Stimulated activated memory B cell treated with anti-CD40 and anti-IgM and Interleukin-4, amounts not matched to agents 10 μg/mL and 1 μg/mL and 100 μg/mL, for 72 hours (primary cell): ENCODE measurements around the gene FGF7.
"Not testable (repeated sequence)": the region's sequence is repeated elsewhere in the genome, so short reads cannot be mapped to it uniquely, and the experiment has no call there.

ENCODE experiments used
- ATAC-seq: fragments of 150-1000 bp; cut with Tn5 transposase; 2 replicates; pipeline ENCODE4 v1.10.0; 2021
- H3K27ac Mint-ChIP-seq: one replicate; pipeline ENCODE4 v1.8.0; 2022; ENCODE audit warnings: mild to moderate bottlenecking, mixed read lengths
- H3K27me3 Mint-ChIP-seq: one replicate; pipeline ENCODE4 v1.8.0; 2022; ENCODE audit warnings: mixed read lengths
- H3K36me3 Mint-ChIP-seq: one replicate; pipeline ENCODE4 v1.8.0; 2022; ENCODE audit warnings: mixed read lengths
- H3K4me1 Mint-ChIP-seq: one replicate; pipeline ENCODE4 v1.8.0; 2022; ENCODE audit warnings: mixed read lengths
- H3K4me3 Mint-ChIP-seq: one replicate; pipeline ENCODE4 v1.8.0; 2022; ENCODE audit warnings: mild to moderate bottlenecking, moderate library complexity, mixed read lengths
- H3K9me3 Mint-ChIP-seq: one replicate; pipeline ENCODE4 v1.8.0; 2022; ENCODE audit warnings: mixed read lengths

FGF7 gene

GRCh38 chr15:49464522-49464921, 41.5 kb downstream of the FGF7 start:
- no peak for ATAC-seq
- no peak overlapping the region for H3K4me3 Mint-ChIP-seq
- H3K4me1 Mint-ChIP-seq: no peaks in the 10 kb centered on the region
- no peak overlapping the region for H3K27ac Mint-ChIP-seq
- no peaks in the 10 kb centered on the region for H3K27me3 Mint-ChIP-seq
- H3K9me3 Mint-ChIP-seq: no peaks in the 10 kb centered on the region
- no peaks in the 10 kb centered on the region for H3K36me3 Mint-ChIP-seq

GRCh38 chr15:49466119-49466518, 43.1 kb downstream of the FGF7 start:
- H3K9me3 Mint-ChIP-seq: no peaks in the 10 kb centered on the region
- no peak for ATAC-seq
- no peaks in the 10 kb centered on the region for H3K27me3 Mint-ChIP-seq
- H3K36me3 Mint-ChIP-seq: no peaks in the 10 kb centered on the region
- no peak overlapping the region for H3K27ac Mint-ChIP-seq
- H3K4me1 Mint-ChIP-seq: no peaks in the 10 kb centered on the region
- no peak overlapping the region for H3K4me3 Mint-ChIP-seq

DNA sequence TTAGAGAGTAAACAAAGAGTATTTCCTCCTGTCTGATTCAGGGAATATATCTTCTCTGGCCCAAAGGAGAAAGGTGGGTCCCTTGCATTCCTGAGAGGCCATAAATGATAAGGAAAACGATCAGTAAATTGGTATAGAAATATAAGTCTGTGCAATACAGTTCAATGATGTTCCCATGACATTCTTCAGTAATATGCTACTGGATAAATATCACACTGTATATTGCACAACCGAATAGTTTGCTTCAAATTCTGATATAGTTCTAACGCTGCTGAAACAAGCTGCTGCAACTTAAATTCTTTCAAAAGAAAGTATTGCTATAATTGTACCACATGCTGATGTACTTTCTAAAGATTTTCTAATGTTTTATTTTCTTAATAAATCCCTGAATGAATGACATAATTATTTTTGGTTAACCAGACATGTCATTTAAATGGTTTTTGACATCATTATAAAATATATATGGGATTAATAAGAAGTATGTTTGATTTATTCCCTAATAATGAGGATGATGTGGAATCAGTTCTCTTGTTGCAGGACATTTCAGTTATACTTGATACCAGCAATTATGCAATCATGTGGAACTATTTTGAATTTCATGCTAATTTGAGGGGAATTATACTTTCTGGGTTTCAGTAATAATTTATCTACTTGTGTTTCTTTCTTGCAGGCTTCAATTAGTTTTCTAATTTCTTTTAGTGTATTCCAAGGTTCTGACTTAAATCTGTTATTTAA, 44.9 kb downstream of the FGF7 start:
- no peaks in the 10 kb centered on the region for H3K9me3 Mint-ChIP-seq
- no peak overlapping the region for H3K27ac Mint-ChIP-seq
- H3K4me3 Mint-ChIP-seq: no peak overlapping the region
- no peaks in the 10 kb centered on the region for H3K4me1 Mint-ChIP-seq
- no peaks in the 10 kb centered on the region for H3K36me3 Mint-ChIP-seq
- no peak for ATAC-seq
- no peaks in the 10 kb centered on the region for H3K27me3 Mint-ChIP-seq

DNA sequence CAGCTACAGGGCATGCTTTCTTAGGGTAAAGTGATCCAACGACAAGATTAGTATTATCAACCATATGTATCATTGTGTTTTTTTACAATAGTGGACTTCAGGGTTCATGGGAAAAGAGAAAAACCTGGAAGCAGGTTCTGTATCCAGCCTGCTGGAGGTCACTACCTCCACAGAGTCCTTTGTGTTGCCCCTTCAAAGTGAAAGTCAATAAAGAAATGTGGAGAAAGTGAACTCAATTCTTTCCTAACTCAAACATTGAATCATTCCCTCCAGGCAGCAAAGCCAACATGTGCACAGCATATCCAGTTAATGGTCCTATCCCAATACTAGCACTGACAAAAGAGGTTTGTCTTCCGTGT, 45.4 kb downstream of the FGF7 start:
- no peaks in the 10 kb centered on the region for H3K27me3 Mint-ChIP-seq
- no peak for ATAC-seq
- H3K4me3 Mint-ChIP-seq: no peak overlapping the region
- no peaks in the 10 kb centered on the region for H3K36me3 Mint-ChIP-seq
- H3K9me3 Mint-ChIP-seq: no peaks in the 10 kb centered on the region
- H3K4me1 Mint-ChIP-seq: no peaks in the 10 kb centered on the region
- H3K27ac Mint-ChIP-seq: no peak overlapping the region

DNA sequence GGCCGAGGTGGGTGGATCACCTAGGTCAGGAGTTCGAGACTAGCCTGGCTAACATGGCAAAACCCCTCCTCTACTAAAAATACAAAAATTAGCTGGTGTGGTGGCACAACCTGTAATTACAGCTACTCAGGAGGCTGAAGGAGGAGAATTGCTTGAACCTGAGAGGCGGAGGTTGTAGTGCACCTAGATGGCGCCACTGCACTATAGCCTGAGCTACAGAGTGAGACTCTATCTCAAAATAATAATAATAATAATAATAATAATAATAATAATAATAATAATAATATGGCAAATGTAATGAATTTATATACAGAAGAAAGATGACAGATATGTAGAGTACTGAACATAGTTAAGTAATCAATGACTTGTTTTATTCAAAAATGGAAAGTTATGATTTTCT, 48.2 kb downstream of the FGF7 start:
- not testable (repeated sequence) for H3K4me1 Mint-ChIP-seq, H3K4me3 Mint-ChIP-seq, H3K36me3 Mint-ChIP-seq, H3K27ac Mint-ChIP-seq, ATAC-seq, H3K27me3 Mint-ChIP-seq, H3K9me3 Mint-ChIP-seq

GRCh38 chr15:49471733-49472132, 48.7 kb downstream of the FGF7 start:
- Mint-ChIP-seq H3K4me1 (no peaks in the 10 kb centered on the region), H3K27ac (no peak overlapping the region), H3K36me3 (no peaks in the 10 kb centered on the region), H3K9me3 (no peaks in the 10 kb centered on the region), H3K4me3 (no peak overlapping the region), H3K27me3 (no peaks in the 10 kb centered on the region)
- ATAC-seq: no peak

DNA sequence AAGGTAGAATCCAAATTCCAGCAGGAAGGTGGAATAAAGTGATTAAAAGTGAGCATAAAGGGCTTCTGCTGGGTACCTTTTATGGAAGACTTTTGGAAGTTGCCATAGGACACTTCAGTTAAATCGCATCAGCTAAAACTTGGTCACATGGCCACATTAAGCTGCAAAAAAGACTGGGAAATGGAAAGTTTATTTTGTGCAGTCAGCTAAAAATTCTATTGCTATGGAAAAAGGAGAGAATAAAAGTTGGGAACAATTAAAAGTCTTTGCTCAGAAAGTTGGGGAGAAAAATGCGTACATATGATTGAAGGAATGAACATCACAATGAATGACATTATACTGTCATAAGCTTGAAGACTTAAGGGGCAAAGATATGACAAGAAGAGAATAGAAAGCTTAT, 49.3 kb downstream of the FGF7 start:
- Mint-ChIP-seq H3K27ac (no peak overlapping the region), H3K27me3 (no peaks in the 10 kb centered on the region), H3K36me3 (no peaks in the 10 kb centered on the region), H3K4me1 (no peaks in the 10 kb centered on the region), H3K4me3 (no peak overlapping the region), H3K9me3 (no peaks in the 10 kb centered on the region)
- no peak for ATAC-seq

- no peak overlapping the region for H3K27ac Mint-ChIP-seq
- no peak overlapping the region for H3K4me3 Mint-ChIP-seq
- ATAC-seq: no peak
- no peaks in the 10 kb centered on the region for H3K9me3 Mint-ChIP-seq
- H3K27me3 Mint-ChIP-seq: no peaks in the 10 kb centered on the region
- no peaks in the 10 kb centered on the region for H3K4me1 Mint-ChIP-seq
- H3K36me3 Mint-ChIP-seq: no peaks in the 10 kb centered on the region
Observed at GRCh38 chr15:49473031-49473430, 50.0 kb downstream of the FGF7 start.

DNA sequence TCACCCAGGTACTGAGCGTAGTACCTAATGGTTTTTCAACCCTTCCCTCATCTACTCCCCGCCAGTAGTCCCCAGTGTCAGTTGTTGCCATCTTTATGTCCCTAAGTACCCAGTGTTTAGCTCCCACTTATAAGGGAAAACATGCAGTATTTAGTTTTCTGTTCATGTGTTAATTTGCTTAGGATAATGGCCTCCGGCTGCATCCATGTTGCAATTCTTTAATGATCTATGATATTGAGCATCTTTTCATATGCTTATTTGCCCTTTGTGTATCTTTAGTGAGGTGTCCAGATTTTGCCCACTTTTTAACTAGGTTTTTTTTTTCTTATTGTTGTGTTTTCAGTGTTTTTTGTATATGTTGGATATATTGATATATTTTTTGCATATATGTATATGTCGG, 55.0 kb downstream of the FGF7 start:
- H3K36me3 Mint-ChIP-seq, H3K4me1 Mint-ChIP-seq, H3K4me3 Mint-ChIP-seq, ATAC-seq, H3K27me3 Mint-ChIP-seq, H3K9me3 Mint-ChIP-seq, H3K27ac Mint-ChIP-seq: not testable (repeated sequence)

- not testable (repeated sequence) for H3K36me3 Mint-ChIP-seq, H3K27ac Mint-ChIP-seq, H3K4me1 Mint-ChIP-seq, ATAC-seq, H3K27me3 Mint-ChIP-seq, H3K4me3 Mint-ChIP-seq, H3K9me3 Mint-ChIP-seq
Observed at GRCh38 chr15:49478982-49479381, 55.9 kb downstream of the FGF7 start.

- ATAC-seq, H3K4me1 Mint-ChIP-seq, H3K36me3 Mint-ChIP-seq: not testable (repeated sequence)
Observed at GRCh38 chr15:49485401-49485800, 62.4 kb downstream of the FGF7 start.

GRCh38 chr15:49490966-49491365, 67.9 kb downstream of the FGF7 start:
- no peaks in the 10 kb centered on the region for H3K36me3 Mint-ChIP-seq
- no peak overlapping the region for H3K4me3 Mint-ChIP-seq
- H3K9me3 Mint-ChIP-seq: no peaks in the 10 kb centered on the region
- no peak for ATAC-seq
- no peak overlapping the region for H3K27ac Mint-ChIP-seq
- peaks cover 12% of the 10 kb centered on the region for H3K27me3 Mint-ChIP-seq
- H3K4me1 Mint-ChIP-seq: no peaks in the 10 kb centered on the region

More at GRCh38 chr15:49485401-49485800, 62.4 kb downstream of the FGF7 start:
- not testable (repeated sequence) for H3K27me3 Mint-ChIP-seq, H3K27ac Mint-ChIP-seq, H3K9me3 Mint-ChIP-seq, H3K4me3 Mint-ChIP-seq

DNA sequence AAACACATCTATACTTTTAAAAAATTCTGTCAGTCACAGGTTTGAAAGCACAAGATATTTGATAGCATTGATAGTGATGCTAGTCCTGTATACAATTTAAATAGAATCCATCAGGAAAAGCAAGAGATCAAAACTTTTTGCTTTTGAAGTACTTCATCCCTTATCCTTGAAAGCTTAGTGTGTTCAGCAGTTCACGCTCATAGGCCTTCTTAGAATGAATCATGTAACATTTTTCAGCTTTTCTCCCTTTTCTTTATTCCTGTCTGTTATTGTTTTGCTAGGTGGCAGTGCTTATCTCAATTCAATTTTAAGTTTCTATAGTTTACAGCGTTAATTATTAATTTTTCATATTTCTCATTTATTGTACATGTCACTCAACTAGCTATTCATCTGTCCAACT, 69.1 kb downstream of the FGF7 start:
- no peak for ATAC-seq
- Mint-ChIP-seq H3K9me3 (no peaks in the 10 kb centered on the region), H3K36me3 (no peaks in the 10 kb centered on the region), H3K27ac (no peak overlapping the region), H3K27me3 (peaks cover 12% of the 10 kb centered on the region), H3K4me1 (no peaks in the 10 kb centered on the region), H3K4me3 (no peak overlapping the region)

DNA sequence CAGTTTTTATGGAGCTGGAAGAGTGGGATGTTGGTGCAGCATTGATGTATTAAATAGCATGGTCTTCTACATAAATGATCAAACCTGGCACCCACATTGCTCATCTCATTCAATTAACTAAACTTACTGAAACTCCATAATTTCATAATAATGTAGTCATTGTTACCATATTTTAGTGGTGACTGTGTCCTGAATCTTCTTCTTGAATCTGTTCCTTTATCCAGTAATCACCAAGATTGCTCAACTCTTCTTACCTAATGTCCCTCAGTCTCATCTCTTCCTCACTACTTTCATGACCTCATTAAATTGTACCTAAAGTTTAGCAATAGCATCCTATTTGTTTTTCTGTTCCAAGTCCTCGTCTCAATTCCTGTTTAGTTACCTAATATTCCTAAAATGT, 69.8 kb downstream of the FGF7 start:
- H3K36me3 Mint-ChIP-seq: no peaks in the 10 kb centered on the region
- no peak for ATAC-seq
- H3K27me3 Mint-ChIP-seq: peaks cover 12% of the 10 kb centered on the region
- no peaks in the 10 kb centered on the region for H3K4me1 Mint-ChIP-seq
- H3K27ac Mint-ChIP-seq: no peak overlapping the region
- no peak overlapping the region for H3K4me3 Mint-ChIP-seq
- no peaks in the 10 kb centered on the region for H3K9me3 Mint-ChIP-seq

DNA sequence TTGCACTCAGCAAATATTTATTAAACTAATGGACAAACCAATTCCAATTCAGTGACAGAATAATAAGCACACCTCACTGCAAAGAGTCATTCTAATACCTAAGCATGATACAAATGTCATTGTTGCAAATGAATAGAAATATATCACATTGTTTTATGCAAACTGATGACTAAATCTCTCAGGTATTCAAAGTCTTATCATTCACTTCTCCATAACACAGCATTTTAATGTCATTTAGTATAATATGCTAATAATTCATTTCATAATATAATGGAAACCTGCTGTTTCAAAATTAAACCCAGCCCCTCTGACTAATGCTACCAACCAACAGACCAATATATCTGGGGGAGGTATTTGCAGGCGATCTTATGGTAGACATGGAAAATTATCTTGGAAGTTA, 71.8 kb downstream of the FGF7 start:
- Mint-ChIP-seq H3K27ac (no peak overlapping the region), H3K4me1 (no peaks in the 10 kb centered on the region), H3K4me3 (no peak overlapping the region), H3K36me3 (no peaks in the 10 kb centered on the region), H3K27me3 (peaks cover 12% of the 10 kb centered on the region), H3K9me3 (no peaks in the 10 kb centered on the region)
- ATAC-seq: no peak

DNA sequence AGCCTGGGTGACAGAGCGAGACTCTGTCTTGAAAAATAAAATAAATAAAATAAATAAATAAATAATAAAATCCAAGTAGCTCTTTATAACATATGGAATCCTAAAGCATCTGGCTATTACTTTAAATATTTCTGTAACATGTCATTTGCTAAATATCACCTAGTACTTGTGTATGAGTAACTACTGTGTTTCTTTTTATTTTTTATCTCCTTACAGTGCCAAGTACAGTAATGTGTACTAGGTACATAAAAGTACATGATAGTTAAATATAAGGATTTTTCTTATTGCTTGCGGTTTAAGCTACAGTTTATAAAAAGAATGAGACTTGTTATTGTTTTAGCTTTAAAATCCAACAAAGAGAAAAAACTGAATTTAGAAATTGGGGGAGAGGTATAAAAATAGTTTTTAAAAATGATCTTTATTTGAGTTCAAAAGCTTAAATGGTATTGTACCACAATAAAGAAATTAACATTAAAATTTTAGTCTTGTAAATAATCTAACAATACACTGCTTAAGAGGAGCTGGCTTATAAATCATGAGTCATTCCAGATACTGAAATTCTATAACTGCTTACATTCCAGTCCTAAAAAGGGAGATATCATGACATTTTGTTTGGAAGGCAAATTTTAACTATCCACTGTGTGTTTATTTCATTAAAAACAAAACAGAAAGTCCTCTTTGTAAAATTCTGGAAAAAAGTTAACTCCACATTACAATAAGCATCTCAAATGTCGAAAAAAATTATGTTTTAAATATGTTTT, 73.1 kb downstream of the FGF7 start:
- Mint-ChIP-seq H3K9me3 (peaks cover 5% of the 10 kb centered on the region), H3K27ac (no peak overlapping the region), H3K36me3 (no peaks in the 10 kb centered on the region), H3K27me3 (peaks cover 12% of the 10 kb centered on the region), H3K4me1 (no peaks in the 10 kb centered on the region), H3K4me3 (no peak overlapping the region)
- ATAC-seq: no peak
